GM04503 (cell line): ENCODE measurements around the gene RAMP1.
"Not testable (repeated sequence)": the region's sequence is repeated elsewhere in the genome, so short reads cannot be mapped to it uniquely, and the experiment has no call there.

Experiments
- DNase-seq: peaks from one replicate; pipeline ENCODE4 v3.0.0-alpha.2; 2012; ENCODE audit warnings: low read depth

RAMP1 gene

GRCh38 chr2:237863689-237864443, 4.4 kb downstream of the RAMP1 start:
- no peak for DNase-seq

DNA sequence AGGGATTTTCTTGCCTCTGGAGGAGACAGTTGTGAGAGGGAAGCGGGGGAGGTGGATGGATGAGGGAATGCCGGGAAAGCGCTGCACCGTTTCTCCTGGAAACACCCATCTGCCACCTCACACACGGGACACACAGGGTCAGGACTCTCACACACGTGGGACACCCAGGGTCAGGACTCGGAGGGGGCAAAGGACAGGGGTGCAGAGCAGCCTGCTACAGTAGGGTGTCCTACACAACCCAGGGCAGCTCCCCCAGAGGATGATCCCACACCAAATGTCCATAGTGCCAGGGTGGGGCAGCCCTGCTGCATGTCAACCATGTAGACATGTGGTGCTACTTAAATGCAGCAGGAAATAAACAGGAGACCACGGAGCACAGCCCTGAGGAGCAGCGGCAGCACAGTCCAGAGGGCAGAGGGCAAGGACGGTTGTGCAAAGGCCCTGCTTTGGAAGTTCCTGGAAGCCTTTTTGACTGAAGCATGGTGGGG, 5.1 kb downstream of the RAMP1 start:
- DNase-seq = no peak

DNA sequence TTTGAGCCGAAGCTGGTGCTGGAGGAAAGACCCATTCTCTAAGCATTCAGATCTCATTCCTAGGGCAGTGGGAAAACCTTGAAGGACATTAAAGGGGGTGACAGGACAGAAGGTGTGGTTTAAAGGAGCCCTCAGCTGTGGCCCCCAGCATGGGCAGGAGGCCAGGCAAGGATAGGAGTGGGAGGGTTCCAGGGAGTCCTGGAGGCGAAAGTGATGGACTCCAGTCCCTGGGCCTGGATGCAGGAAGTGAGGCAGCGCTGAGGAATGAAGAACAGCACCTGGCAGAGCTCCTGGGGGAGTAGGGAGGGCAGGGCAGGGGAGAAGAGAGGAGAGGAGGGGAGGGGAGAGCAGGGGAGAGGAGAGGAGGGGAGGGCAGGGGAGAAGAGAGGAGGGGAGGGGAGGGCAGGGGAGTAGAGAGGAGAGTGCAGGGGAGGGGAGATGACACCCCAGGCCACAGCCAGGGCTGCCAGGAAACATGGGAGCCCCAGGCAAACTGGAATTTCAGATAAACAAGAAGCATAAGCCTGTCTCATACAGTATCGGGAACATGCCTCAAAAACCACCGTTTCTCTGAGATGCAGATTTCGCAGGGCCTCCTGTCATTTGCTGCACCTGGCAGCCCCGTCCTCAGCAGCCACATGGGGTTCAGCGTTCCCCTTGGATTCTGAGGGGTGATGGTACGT, 5.7 kb downstream of the RAMP1 start:
- no peak for DNase-seq

GRCh38 chr2:237865623-237866041, 6.2 kb downstream of the RAMP1 start:
- DNase-seq = no peak

DNA sequence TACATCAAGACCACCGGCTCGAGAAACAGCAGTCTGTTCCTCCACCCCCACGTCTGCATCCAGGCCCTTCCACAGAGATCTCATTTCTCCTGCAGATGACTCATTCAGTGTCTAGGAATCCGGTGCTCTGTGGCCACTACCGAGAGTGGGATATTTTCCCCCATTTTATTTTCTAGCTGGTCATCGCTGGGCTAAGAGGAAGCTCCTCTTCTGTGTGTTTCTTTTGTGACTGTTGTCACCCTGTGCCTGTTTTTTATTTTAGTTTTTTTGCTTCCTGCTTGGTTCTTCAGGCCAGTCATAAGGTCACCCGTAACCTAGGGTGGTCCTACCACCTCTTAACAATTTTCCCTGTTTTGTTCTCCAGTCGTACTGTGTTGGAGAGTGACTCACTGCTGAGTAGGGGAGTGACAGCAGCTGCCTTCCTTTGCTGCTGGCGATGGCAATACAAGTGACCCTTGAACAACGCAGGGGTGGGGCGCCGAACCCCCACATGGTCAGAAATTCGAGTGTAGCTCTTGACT, 6.7 kb downstream of the RAMP1 start:
- no peak for DNase-seq

- no peak for DNase-seq
Measured at GRCh38 chr2:237867465-237867864, 8.0 kb downstream of the RAMP1 start.

GRCh38 chr2:237868074-237868473, 8.7 kb downstream of the RAMP1 start:
- DNase-seq = not testable (repeated sequence)

DNA sequence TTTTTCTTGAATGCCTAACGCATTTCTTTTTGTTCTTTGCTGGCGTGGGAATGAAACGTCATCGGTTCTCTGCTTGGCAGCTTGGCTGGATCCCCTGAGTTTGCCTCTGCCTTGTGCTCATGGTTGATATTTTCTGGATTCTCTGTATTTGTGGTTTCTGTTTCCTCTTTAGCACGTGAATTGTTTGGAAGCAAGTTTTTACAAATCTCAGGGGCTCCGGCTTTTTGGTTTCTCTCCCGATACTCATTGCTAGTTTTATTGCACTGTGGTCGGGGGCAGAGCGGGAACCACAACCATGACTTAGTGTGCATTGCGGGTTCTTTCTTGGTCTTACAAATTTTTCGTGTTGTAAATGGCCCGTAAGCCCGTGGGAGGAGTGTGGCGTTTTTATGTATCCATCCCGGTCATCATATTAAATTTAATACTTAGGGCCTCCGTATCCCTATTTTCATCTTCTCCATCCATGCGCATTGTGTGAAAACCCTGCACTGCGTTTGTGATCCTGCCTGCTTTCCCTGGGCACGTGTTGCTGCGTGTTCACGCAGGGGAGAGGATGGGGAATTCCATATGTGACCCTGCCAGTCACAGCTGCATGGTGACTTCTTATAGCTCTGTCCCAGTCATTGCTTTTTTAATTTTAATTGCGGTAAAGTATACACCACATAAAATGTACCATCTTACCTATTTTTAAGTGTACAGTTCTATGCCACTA, 9.4 kb downstream of the RAMP1 start:
- no peak for DNase-seq

GRCh38 chr2:237869343-237870102, 10.1 kb downstream of the RAMP1 start:
- no peak for DNase-seq

DNA sequence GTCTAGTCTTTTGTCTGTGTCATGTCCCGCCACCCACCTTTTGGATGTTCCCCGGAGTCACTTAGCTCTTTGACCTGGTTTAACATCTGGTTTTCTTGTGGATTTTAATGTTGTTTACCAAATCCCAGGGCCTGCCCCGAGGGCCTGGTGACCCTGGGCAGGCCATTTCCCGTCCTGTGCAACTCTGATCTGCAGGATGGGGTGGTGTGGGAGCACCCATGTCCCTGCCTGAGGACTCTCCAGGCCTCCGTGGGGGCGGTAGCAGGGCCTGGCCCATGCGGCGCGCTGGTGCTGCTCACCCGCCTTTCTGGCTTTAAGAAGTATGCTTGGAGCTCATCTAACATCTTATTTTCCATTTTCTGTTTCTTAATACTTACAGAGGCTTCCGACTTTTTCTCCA, 10.7 kb downstream of the RAMP1 start:
- no peak for DNase-seq

DNA sequence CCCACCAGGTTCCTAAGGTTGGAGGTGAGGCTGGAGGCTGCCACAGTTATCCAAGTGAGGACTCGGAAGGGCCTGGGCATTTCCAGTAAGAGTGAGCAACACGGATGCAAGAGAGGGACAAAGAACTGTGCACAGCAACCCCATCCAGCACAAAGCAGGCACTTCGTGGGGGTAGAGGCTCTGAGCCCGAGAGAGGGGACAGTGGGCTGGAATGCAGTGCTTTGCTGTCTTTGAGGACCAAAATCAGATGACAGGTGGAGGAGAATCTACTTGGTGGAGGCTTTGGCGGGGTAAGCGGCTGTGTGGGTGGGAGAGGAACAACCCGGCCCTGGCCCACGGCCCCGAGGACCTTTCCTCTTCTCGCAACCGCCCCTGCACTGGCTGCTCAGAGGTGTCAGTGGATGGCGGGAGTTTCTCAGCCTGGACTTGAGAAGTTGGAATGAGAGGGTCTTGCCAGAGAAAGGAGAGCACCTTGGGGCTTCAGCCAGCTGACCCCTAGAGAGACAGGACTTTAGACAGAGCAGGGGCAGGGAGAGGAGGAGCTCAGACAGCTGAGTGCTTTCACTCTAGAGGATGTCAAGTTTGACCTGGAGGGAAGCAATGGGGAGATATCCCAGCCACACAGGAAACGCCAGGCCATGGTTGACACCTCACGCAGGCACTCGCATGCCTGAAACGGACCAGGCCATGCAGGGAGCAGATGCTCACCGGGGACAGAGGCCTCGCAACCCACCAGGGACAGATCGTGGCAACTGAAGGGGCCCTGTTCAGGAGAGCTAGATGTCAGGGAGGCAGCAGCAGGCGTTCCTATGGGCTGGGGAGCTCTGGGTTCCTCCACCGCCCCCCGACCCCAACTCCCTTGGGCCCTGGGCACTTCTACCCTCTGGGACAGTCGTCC, 11.6 kb downstream of the RAMP1 start:
- DNase-seq = no peak

DNA sequence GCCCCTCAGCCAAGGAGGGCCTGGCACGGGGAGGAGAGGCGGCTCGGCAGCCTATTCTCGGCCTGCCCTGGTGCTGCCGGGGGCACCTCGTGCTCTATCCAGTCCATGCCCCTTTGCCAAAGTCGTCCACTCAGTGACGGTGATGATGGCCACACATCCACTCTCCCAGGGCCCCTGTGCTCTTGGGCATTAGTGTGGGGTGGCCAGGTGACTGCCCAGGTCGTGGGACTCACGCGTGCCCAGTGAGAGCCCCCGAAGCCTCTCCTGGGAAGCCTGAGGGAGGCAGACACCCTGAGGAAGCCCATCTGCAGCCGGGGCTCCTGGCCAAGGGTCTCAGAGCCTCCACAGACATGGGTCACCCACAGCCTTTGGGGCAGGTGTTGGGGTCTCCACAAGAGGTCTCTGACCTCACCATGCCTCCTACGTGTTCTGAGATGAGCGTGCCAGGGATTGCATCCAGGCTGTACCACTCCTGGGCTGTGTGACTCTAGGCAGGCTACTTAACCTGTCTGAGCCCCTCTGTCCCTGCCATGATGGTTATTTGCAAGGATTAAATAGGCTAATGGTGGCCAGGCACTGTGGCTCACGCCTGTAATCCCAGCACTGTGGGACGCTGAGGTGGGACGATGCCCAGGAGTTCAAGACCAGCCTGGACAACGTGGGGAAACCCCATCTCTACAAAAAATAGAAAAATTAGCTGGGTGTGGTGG, 12.9 kb downstream of the RAMP1 start:
- DNase-seq = no peak

- DNase-seq = no peak
Measured at GRCh38 chr2:237873421-237873831, 14.0 kb downstream of the RAMP1 start.

DNA sequence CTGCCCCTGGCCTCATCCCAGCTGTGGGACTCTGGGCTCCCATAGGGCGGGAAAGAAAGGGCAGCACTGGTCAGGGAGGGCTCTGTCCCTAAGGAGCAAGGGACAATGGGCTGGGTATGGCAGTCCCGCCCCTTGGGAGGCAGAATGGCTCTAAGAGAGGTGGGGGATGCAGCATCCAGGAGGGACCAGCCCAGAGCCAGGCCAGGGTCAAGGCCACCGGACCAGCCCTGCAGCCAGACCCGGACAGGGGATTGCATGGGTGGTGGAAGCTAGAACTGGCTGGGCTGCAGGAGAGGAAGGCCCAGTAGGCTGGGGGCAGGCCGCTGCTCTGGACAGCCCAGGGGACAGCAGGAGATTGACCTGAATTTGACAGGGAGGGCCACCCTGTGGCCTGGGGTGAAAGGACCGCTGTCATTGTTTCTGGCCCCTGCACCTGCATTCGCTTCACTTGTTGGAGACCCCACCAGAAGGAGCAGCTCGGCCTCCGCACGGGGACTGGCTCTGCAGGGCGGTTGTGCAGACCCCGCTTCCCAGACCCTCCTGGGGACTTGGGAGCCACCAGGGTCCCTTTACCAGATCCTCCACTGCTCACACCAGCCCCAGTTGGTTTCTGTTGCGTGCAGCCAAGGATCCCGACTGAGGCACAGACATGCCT, 14.6 kb downstream of the RAMP1 start:
- DNase-seq = no peak

DNA sequence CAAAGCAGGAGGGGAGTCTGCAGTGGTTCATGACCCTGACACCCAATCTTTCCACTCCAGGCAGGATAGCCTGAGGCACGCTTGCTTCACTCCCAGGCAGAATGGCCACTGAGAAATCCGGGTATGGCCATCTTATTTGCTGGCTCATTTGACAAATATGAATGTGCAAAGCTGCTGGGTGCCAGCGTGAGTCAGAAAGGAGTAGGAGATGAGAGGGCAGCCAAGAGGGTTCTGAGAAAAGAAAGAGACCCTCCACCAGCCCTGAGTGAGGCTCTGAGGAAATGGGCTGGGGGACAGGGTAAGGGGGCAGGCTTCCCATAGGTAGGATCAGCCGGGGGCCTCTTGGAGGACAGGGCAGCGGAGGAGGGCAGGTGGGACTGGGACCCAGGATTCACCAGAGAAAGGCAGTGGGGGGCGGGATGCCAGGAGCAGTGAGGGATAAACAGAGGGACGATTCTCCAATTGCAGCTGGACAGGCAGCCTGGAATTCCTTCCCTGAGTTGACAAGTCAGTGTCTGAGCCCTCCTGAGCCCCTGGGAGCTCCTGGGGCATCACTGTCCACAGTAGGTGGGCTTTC, 15.2 kb downstream of the RAMP1 start:
- DNase-seq = peak; percentile 57

GRCh38 chr2:237875256-237876060, 16.0 kb downstream of the RAMP1 start:
- DNase-seq = no peak

DNA sequence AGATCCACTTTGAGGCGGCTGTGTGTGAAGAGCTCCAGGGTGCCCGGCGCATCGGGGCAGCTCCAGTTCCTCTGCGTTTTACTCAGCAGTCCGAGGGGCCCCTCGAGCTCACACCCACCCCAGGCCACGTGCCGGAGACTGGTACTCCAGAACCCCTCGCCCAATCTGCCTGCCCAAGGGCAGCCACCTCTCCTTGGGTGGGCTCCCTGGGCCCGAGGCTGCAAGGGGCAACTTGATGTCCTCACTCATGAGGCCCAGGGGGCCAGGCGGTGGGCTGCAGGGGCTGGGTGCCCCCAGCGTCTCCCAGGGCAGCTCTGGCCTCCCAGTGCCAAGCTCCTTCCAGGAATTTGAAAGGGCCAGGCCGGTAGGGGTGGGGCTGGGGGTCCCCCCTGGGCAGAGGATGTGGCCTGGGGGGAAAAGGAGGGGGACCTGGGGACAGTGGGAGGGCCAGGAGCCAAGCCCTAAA, 16.7 kb downstream of the RAMP1 start:
- DNase-seq = no peak

DNA sequence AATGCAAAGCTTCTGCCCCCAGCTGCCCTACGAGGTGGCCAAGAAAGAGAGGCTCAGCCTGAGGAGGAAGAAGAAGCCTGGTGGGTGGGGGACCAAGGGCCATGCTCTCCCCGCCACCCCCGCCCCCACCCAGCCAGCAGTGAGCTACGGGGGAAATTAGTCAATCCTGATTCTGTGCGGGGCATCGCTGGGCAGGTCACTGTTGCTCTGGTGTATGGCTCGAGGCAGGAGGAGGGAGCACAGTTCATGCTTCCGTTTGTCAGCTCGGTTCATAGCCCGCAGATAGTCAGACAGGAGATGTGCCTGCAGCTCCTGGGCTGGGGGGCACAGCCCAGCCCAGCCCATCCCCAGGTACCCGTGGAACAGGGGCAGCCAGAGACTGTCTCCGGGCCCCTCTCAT, 17.1 kb downstream of the RAMP1 start:
- DNase-seq = no peak
